NCI-H2081 treated with DMSO at 0.1 percent for 48 hours (cell line): ENCODE measurements around the gene FGF19.

ENCODE experiments used
- DNase-seq: peaks from one replicate; lab custom pipeline; 2025; lab: John Stamatoyannopoulos, UW

FGF19 gene

DNA sequence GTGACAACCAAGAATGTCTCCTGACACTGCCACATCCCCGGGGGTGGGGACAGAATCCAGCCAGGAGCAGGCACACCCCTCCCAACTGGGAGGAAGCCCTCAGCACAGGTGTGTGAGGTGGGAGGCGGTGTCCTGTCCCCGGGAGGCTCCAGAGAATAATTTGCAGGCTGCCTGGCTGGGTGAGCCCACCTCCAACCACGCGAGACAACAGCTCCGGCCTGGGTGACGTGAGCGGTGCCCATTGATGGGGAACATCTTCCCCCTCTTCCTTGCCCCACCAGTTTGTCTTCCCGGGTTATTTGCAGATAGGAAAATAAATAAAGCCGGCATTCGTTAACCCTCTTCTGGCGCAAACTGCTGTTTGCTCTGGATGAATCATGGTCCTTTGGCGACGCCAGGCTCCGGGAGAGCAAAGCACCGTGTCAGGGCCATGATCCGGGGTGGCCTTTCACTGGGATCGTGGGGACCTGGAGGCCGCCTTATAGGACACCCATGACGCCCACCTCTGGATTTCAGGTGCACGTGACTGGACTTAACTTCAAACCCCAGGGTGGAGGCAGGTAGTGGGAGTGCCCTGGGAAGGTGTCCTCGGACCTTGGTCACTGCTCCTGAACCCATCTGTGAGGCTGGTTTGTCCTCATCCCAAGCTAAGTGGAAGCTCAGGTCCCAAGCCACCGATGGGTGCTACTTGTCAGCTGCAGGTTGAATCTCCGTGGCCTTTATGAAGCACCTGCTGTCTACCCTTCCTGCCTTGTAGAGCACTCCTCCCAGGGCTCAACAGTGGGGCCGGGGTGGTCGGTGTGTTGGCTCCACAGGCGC is 49.0 kb downstream of the FGF19 start:
- no peak for DNase-seq

DNA sequence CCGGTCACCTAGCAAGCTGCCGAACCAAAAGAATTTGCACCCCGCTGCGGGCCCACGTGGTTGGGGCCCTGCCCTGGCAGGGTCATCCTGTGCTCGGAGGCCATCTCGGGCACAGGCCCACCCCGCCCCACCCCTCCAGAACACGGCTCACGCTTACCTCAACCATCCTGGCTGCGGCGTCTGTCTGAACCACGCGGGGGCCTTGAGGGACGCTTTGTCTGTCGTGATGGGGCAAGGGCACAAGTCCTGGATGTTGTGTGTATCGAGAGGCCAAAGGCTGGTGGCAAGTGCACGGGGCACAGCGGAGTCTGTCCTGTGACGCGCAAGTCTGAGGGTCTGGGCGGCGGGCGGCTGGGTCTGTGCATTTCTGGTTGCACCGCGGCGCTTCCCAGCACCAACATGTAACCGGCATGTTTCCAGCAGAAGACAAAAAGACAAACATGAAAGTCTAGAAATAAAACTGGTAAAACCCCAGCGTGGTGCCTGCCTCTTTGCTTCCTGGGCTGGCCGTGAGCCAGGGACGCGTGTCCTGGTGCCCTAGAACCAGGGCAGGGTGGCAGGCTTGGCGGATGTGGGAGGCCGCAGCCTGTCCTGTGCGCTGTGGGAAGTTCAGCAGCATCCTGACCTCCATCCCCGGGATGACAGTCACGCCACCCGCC is 49.7 kb downstream of the FGF19 start:
- DNase-seq, result no peak

DNA sequence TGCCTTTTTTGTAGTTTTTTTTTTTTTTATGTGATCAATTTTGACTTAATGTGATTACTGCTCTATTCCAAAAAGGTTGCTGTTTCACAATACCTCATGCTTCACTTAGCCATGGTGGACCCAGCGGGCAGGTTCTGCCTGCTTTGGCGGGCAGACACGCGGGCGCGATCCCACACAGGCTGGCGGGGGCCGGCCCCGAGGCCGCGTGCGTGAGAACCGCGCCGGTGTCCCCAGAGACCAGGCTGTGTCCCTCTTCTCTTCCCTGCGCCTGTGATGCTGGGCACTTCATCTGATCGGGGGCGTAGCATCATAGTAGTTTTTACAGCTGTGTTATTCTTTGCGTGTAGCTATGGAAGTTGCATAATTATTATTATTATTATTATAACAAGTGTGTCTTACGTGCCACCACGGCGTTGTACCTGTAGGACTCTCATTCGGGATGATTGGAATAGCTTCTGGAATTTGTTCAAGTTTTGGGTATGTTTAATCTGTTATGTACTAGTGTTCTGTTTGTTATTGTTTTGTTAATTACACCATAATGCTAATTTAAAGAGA is 50.3 kb downstream of the FGF19 start:
- DNase-seq, result no peak

DNA sequence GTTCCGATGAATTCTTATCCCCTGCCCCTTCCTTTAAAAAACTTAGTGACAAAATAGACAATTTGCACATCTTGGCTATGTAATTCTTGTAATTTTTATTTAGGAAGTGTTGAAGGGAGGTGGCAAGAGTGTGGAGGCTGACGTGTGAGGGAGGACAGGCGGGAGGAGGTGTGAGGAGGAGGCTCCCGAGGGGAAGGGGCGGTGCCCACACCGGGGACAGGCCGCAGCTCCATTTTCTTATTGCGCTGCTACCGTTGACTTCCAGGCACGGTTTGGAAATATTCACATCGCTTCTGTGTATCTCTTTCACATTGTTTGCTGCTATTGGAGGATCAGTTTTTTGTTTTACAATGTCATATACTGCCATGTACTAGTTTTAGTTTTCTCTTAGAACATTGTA is 50.8 kb downstream of the FGF19 start:
- no peak for DNase-seq

DNA sequence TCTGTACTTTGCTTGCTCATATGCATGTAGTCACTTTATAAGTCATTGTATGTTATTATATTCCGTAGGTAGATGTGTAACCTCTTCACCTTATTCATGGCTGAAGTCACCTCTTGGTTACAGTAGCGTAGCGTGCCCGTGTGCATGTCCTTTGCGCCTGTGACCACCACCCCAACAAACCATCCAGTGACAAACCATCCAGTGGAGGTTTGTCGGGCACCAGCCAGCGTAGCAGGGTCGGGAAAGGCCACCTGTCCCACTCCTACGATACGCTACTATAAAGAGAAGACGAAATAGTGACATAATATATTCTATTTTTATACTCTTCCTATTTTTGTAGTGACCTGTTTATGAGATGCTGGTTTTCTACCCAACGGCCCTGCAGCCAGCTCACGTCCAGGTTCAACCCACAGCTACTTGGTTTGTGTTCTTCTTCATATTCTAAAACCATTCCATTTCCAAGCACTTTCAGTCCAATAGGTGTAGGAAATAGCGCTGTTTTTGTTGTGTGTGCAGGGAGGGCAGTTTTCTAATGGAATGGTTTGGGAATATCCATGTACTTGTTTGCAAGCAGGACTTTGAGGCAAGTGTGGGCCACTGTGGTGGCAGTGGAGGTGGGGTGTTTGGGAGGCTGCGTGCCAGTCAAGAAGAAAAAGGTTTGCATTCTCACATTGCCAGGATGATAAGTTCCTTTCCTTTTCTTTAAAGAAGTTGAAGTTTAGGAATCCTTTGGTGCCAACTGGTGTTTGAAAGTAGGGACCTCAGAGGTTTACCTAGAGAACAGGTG is 51.8 kb downstream of the FGF19 start:
- DNase-seq, result no peak

DNA sequence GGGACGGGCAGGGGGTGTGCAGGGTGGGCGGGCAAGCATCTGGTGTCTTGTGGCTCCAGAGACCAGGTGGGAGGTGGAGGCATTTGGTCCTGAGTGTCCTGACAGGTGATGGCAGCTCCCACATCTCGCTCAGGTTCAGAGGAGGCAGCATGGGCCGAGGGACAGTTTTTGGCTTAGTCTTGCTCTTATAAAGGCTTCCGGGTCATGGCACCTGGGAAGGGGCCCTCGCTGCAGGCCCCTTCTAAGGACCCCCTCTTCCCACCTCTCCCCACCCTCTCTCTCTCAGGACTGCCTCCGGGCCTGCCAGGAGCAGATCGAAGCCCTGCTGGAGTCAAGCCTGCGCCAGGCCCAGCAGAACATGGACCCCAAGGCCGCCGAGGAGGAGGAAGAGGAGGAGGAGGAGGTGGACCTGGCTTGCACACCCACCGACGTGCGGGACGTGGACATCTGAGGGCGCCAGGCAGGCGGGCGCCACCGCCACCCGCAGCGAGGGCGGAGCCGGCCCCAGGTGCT is 52.9 kb downstream of the FGF19 start:
- DNase-seq, result no peak

DNA sequence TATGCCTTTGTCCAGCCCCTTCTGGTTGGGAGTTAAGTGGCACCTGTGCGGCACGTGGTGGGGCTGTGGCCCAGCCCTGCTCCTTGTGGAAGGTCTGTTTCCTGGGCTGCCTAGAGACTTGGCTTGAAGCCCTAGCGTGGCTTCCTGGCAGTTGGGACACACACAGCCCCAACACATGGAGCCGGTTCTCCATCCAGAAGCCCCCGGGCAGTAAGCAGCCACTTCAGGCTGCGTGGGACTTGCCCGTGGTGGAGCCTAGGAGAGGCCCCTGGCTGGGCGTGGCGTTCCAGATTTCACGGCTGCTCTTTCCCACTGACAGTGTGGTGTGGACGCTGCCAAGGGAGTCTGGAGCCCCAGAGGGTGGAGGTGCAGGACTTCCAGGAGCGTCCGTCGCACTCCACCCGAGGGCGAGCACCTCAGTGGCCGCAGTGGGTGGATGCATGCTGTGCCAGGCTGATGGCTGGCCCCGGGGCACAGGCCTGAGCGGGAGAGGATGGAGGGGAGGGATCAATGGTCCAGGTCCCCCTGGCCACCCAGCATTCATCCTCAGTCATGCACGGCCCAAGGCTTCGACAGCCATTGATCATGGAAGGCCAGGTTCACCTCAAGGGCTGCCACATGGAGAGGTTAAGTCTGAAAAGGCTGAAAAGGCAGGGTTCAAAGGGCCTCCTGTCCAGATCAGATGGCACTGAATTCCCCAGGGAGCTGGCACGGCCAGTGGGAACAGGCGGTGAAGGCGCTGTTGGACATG is 53.6 kb downstream of the FGF19 start:
- DNase-seq, result no peak

DNA sequence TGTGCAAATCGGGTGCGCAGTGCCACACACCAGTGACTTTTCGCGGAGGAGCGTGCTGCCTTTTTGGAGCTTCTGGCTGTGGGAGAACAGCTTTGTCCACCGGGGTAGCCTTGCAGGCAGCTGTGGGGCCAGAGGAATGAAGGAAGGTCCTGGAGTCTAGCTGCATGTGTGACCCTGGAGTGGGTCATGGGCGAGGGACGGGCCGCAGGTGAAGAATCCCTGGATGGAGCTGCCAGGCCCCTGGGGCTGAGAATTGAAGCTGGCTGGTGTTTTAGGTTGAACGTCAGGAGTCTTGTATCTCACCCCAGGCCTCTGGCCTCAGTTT is 54.3 kb downstream of the FGF19 start:
- DNase-seq, result no peak

DNA sequence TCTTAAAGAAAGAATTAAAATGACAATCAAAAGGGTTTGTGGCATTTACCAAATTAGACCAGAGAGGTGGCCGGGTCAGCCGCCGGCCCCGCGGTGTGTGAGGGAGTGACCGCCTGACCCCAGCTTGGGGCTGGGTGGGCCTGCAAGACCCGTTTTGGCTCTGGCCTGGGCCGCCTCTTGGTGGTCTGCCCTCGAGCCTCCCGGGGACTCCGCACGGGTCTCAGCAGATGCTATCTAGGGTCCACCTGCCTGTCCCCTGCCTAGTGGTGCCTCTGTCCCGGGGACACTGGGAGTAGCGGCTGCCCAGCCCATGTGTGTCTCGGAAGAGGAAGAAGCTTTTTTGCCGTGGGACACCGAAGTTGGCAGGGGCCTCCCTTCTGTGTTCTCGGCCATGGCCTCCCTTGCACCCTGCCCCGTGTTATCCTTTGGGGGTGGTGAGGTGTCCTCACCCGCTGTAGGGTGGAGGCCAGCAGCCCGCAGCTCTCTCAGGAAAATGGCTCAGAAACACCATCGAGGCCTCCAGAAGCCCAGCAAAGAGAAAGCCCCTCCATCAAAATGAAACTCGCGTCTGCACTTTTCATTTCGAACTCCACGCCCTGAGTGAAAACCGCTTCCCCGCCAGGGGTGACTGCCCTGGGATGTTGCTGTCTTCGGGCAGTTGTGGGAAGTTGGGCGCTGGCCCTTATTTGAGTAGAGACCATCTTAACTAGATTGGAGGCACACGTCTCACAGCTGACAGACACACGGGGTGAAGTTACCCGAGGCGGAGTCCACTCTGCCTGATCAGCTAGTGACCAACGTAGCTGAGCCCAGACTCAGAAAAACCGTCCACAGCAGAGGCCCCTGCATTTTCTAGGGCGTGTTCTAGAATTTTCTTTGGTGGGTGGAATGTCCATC is 54.9 kb downstream of the FGF19 start:
- DNase-seq, result no peak
